ENCODE measurements around the gene PLOD3.
"Not testable (repeated sequence)": the region's sequence is repeated elsewhere in the genome, so short reads cannot be mapped to it uniquely, and the experiment has no call there.

The PLOD3 gene

GRCh38 chr7:101200862-101201599 is 16.4 kb downstream of the PLOD3 start, which contains the start of gene MOGAT3:
Gene MOGAT3 (minus strand): TSS chr7:101201036. CDS start chr7:101200854, 182 bp downstream.
- Histone ChIP-seq H3K36me3 (ENCODE audit: insufficient read depth, insufficient read length, low read length) (peaks cover 4% of the 10 kb centered on the region), H3K27me3 (ENCODE audit: insufficient read depth, insufficient read length) (no peaks in the 10 kb centered on the region), H3K9ac (ENCODE audit: insufficient read length, low read depth) (peak within 1 kb of the TSS; percentile 45), H3K4me1 (ENCODE audit: insufficient read depth, insufficient read length) (peaks cover 2% of the 10 kb centered on the region), H3K4me3 (ENCODE audit: insufficient read length, low read depth) (no peak within 1 kb of the TSS), H3K9me3 (ENCODE audit: insufficient read depth, low read length) (no peaks in the 10 kb centered on the region)
- TF ChIP-seq YY1 (IDR thresholded peaks at IDR 0.05; ENCODE audit: insufficient read depth, insufficient read length) = no peak
- no peak for TF ChIP-seq SUZ12 (IDR thresholded peaks at IDR 0.05; ENCODE audit: extremely low read depth, insufficient read depth, insufficient read length)
- TF ChIP-seq ZNF274 (IDR thresholded peaks at IDR 0.05; ENCODE audit: low read depth, low read length) = no peak
- no peak for DNase-seq (ENCODE audit: low read depth, low spot score)

DNA sequence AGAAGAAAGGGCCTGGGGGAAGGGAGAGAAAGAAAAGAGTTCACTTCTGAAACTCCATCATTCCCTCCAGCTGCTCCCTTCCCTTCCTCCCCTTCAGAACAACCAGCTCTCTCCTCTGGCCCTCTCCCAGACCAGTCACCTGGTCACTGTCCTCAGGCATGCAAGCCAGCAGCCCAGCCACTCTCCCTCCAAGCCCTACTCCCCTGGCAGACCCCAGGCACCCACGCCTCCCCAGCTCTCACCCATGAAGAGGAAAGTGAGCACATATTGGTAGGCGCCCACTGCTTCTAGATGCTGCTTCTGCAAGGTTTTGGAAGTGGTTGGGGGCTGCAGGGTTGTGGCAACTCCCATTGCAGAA is 16.9 kb downstream of the PLOD3 start:
- peaks cover 2% of the 10 kb centered on the region for H3K4me1 ChIP-seq (ENCODE audit: insufficient read depth, insufficient read length)
- no peaks in the 10 kb centered on the region for H3K27me3 ChIP-seq (ENCODE audit: insufficient read depth, insufficient read length)
- no peak for DNase-seq (ENCODE audit: low read depth, low spot score)
- H3K36me3 ChIP-seq (ENCODE audit: insufficient read depth, insufficient read length, low read length) = no peaks in the 10 kb centered on the region
- TF ChIP-seq YY1 (IDR thresholded peaks at IDR 0.05; ENCODE audit: insufficient read depth, insufficient read length) = no peak
- no peak for TF ChIP-seq ZNF274 (IDR thresholded peaks at IDR 0.05; ENCODE audit: low read depth, low read length)
- TF ChIP-seq SUZ12 (IDR thresholded peaks at IDR 0.05; ENCODE audit: extremely low read depth, insufficient read depth, insufficient read length) = no peak
- no peak overlapping the region for H3K4me3 ChIP-seq (ENCODE audit: insufficient read length, low read depth)
- no peaks in the 10 kb centered on the region for H3K9me3 ChIP-seq (ENCODE audit: insufficient read depth, low read length)
- peak overlapping the region; percentile 45 for H3K9ac ChIP-seq (ENCODE audit: insufficient read length, low read depth)

- not testable (repeated sequence) for H3K4me3 ChIP-seq (ENCODE audit: insufficient read length, low read depth); H3K4me1 ChIP-seq (ENCODE audit: insufficient read depth, insufficient read length); H3K27me3 ChIP-seq (ENCODE audit: insufficient read depth, insufficient read length); H3K36me3 ChIP-seq (ENCODE audit: insufficient read depth, insufficient read length, low read length); DNase-seq (ENCODE audit: low read depth, low spot score); H3K9ac ChIP-seq (ENCODE audit: insufficient read length, low read depth); H3K9me3 ChIP-seq (ENCODE audit: insufficient read depth, low read length)
These were observed 17.9 kb downstream of the PLOD3 start for GRCh38 chr7:101199522-101199921.

DNA sequence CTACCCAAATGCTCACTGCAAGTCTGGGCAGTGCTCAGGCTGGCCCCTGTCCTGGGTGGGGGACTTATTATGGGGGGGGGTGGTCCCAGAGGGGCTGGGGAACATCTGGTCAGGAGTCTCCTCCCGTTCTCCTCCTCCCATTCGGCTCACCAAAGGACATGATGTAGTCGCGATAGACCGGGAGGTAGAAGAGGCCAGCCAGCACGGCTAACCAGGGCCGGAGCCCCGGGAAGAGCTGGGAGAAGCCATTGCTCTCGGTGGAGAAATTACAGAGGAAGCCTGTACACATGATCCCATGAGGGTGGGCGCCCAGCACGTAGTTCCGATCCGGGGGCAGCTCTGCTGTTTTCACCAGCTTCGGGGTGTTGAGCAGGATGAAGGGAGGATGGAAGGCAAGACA is 18.9 kb downstream of the PLOD3 start:
- Histone ChIP-seq H3K9me3 (ENCODE audit: insufficient read depth, low read length) (no peaks in the 10 kb centered on the region), H3K9ac (ENCODE audit: insufficient read length, low read depth) (no peak overlapping the region), H3K27me3 (ENCODE audit: insufficient read depth, insufficient read length) (no peaks in the 10 kb centered on the region), H3K36me3 (ENCODE audit: insufficient read depth, insufficient read length, low read length) (no peaks in the 10 kb centered on the region), H3K4me3 (ENCODE audit: insufficient read length, low read depth) (no peak overlapping the region), H3K4me1 (ENCODE audit: insufficient read depth, insufficient read length) (peaks cover 2% of the 10 kb centered on the region)
- TF ChIP-seq ZNF274 (IDR thresholded peaks at IDR 0.05; ENCODE audit: low read depth, low read length) = no peak
- TF ChIP-seq SUZ12 (IDR thresholded peaks at IDR 0.05; ENCODE audit: extremely low read depth, insufficient read depth, insufficient read length) = no peak
- TF ChIP-seq YY1 (IDR thresholded peaks at IDR 0.05; ENCODE audit: insufficient read depth, insufficient read length) = no peak
- DNase-seq (ENCODE audit: low read depth, low spot score) = no peak

DNA sequence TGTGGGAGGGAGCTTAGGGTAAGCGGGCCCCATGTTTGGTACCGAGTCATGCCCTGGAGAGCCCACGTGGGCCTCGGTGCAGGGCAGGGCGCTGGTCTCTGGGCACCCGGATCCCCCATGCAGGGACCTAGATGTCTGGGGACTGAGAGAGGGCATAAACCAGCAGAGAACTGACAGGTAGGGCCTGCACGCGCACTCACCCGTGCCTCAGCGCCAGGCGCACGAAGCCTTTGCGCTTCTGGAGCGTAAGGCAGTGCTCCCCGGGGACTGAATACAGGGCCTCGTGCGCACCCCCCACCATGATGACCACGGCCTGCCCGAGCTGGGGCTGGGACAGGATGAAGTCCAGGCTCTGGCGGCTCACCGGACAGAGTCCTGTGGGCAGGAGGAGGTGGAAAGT is 19.4 kb downstream of the PLOD3 start:
- DNase-seq (ENCODE audit: low read depth, low spot score) = no peak
- no peak overlapping the region for H3K9ac ChIP-seq (ENCODE audit: insufficient read length, low read depth)
- no peaks in the 10 kb centered on the region for H3K36me3 ChIP-seq (ENCODE audit: insufficient read depth, insufficient read length, low read length)
- no peaks in the 10 kb centered on the region for H3K27me3 ChIP-seq (ENCODE audit: insufficient read depth, insufficient read length)
- no peak overlapping the region for H3K4me3 ChIP-seq (ENCODE audit: insufficient read length, low read depth)
- TF ChIP-seq SUZ12 (IDR thresholded peaks at IDR 0.05; ENCODE audit: extremely low read depth, insufficient read depth, insufficient read length) (no peak), ZNF274 (IDR thresholded peaks at IDR 0.05; ENCODE audit: low read depth, low read length) (no peak), YY1 (IDR thresholded peaks at IDR 0.05; ENCODE audit: insufficient read depth, insufficient read length) (no peak)
- no peaks in the 10 kb centered on the region for H3K9me3 ChIP-seq (ENCODE audit: insufficient read depth, low read length)
- peaks cover 2% of the 10 kb centered on the region for H3K4me1 ChIP-seq (ENCODE audit: insufficient read depth, insufficient read length)

DNA sequence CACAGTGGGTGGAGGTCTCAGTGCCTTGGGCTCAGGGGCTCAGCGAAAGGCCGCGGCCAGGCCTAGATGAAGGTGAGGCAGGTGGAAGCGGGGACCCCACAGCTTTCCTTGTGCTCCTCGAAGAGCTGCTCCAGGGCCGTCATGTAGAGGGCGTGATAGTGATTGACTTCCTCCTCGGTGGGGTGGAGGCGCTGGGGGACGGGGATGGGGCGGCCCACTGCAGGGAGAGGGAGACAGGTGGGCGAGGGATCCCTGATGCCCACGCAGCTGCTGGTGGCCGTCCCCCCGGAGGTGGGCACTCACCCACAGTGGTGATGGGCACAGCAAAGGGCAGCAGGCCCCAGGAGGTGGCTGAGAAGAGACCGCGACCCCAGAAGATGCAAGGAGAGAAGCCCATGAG is 21.5 kb downstream of the PLOD3 start:
- no peak overlapping the region for H3K9ac ChIP-seq (ENCODE audit: insufficient read length, low read depth)
- no peak for DNase-seq (ENCODE audit: low read depth, low spot score)
- no peaks in the 10 kb centered on the region for H3K36me3 ChIP-seq (ENCODE audit: insufficient read depth, insufficient read length, low read length)
- H3K4me1 ChIP-seq (ENCODE audit: insufficient read depth, insufficient read length) = peaks cover 2% of the 10 kb centered on the region
- H3K27me3 ChIP-seq (ENCODE audit: insufficient read depth, insufficient read length) = no peaks in the 10 kb centered on the region
- no peak overlapping the region for H3K4me3 ChIP-seq (ENCODE audit: insufficient read length, low read depth)
- TF ChIP-seq ZNF274 (IDR thresholded peaks at IDR 0.05; ENCODE audit: low read depth, low read length) (no peak), SUZ12 (IDR thresholded peaks at IDR 0.05; ENCODE audit: extremely low read depth, insufficient read depth, insufficient read length) (no peak), YY1 (IDR thresholded peaks at IDR 0.05; ENCODE audit: insufficient read depth, insufficient read length) (no peak)
- H3K9me3 ChIP-seq (ENCODE audit: insufficient read depth, low read length) = no peaks in the 10 kb centered on the region

GRCh38 chr7:101189109-101189508 is 28.3 kb downstream of the PLOD3 start:
- H3K27me3 ChIP-seq (ENCODE audit: insufficient read depth, insufficient read length) = no peaks in the 10 kb centered on the region
- H3K36me3 ChIP-seq (ENCODE audit: insufficient read depth, insufficient read length, low read length) = no peaks in the 10 kb centered on the region
- no peak for DNase-seq (ENCODE audit: low read depth, low spot score)
- H3K9ac ChIP-seq (ENCODE audit: insufficient read length, low read depth) = no peak overlapping the region
- no peaks in the 10 kb centered on the region for H3K9me3 ChIP-seq (ENCODE audit: insufficient read depth, low read length)
- H3K4me3 ChIP-seq (ENCODE audit: insufficient read length, low read depth) = no peak overlapping the region
- H3K4me1 ChIP-seq (ENCODE audit: insufficient read depth, insufficient read length) = no peaks in the 10 kb centered on the region
- TF ChIP-seq ZNF274 (IDR thresholded peaks at IDR 0.05; ENCODE audit: low read depth, low read length) (no peak), YY1 (IDR thresholded peaks at IDR 0.05; ENCODE audit: insufficient read depth, insufficient read length) (no peak), SUZ12 (IDR thresholded peaks at IDR 0.05; ENCODE audit: extremely low read depth, insufficient read depth, insufficient read length) (no peak)

Measured in NT2/D1 (cell line).